Neural crest cell (in vitro differentiated cells): ENCODE data around the gene PRLR. TPM values are rescaled to one million over a fixed set of nuclear protein-coding genes. Genes with fewer than 3 reads are reported as not detected.

ENCODE experiments used
- DNase-seq: peaks from one replicate; pipeline ENCODE4 v3.0.0; 2021; ENCODE audit warnings: low read depth, mixed read lengths, low spot score
- H3K27ac Mint-ChIP-seq: one replicate; pipeline ENCODE4 v1.8.0; 2021; ENCODE audit warnings: mild to moderate bottlenecking, mixed read lengths; ENCODE audit not compliant: unreplicated experiment
- H3K27me3 Mint-ChIP-seq: 2 replicates; pipeline ENCODE4 v1.8.0; 2021; ENCODE audit warnings: low read depth, mild to moderate bottlenecking, mixed read lengths
- H3K36me3 Mint-ChIP-seq: 2 replicates; pipeline ENCODE4 v1.8.0; 2021; ENCODE audit warnings: low read depth, mild to moderate bottlenecking, mixed read lengths
- H3K4me1 Mint-ChIP-seq: 2 replicates; pipeline ENCODE4 v1.8.0; 2021; ENCODE audit warnings: mixed read lengths
- H3K4me3 Mint-ChIP-seq: one replicate; pipeline ENCODE4 v1.8.0; 2021; ENCODE audit warnings: mild to moderate bottlenecking, mixed read lengths
- H3K9me3 Mint-ChIP-seq: 2 replicates; pipeline ENCODE4 v1.8.0; 2021; ENCODE audit warnings: mixed read lengths
- CTCF ChIP-seq: fragments of 200-600 bp; sonication (generic); conservative IDR thresholded peaks from 2 replicates; pipeline ENCODE4 v1.5.0; 2021; ENCODE audit warnings: antibody characterized with exemption, mild to moderate bottlenecking
- total RNA-seq: library from RNA; stranded (reverse); gene quantifications from 2 replicates; pipeline ENCODE4 v1.2.1, GENCODE V29; 2021

Gene PRLR
- total RNA-seq, 1 donor from 2014 or later: 0.58 TPM

- DNase-seq: no peak
- H3K9me3 Mint-ChIP-seq: no peaks in the 10 kb centered on the region
- no peak overlapping the region for H3K27ac Mint-ChIP-seq
- peaks cover 3% of the 10 kb centered on the region for H3K27me3 Mint-ChIP-seq
- no peaks in the 10 kb centered on the region for H3K4me1 Mint-ChIP-seq
- no peak overlapping the region for H3K4me3 Mint-ChIP-seq
- no peaks in the 10 kb centered on the region for H3K36me3 Mint-ChIP-seq
- TF ChIP-seq CTCF: no peak
Measured at GRCh38 chr5:35029333-35029732, 201.0 kb downstream of the PRLR start.

GRCh38 chr5:35026941-35027340, 203.3 kb downstream of the PRLR start:
- no peak for DNase-seq
- Mint-ChIP-seq H3K4me1 (no peaks in the 10 kb centered on the region), H3K9me3 (no peaks in the 10 kb centered on the region), H3K27ac (no peak overlapping the region), H3K36me3 (no peaks in the 10 kb centered on the region), H3K27me3 (peaks cover 3% of the 10 kb centered on the region), H3K4me3 (no peak overlapping the region)
- TF ChIP-seq CTCF: no peak

- TF ChIP-seq CTCF: no peak
- H3K27me3 Mint-ChIP-seq: peaks cover 3% of the 10 kb centered on the region
Measured at GRCh38 chr5:35026280-35026840, 203.9 kb downstream of the PRLR start.

GRCh38 chr5:35024911-35025510, 205.3 kb downstream of the PRLR start:
- no peaks in the 10 kb centered on the region for H3K4me1 Mint-ChIP-seq
- DNase-seq: no peak
- H3K27me3 Mint-ChIP-seq: peaks cover 3% of the 10 kb centered on the region
- H3K9me3 Mint-ChIP-seq: no peaks in the 10 kb centered on the region
- TF ChIP-seq CTCF: no peak
- H3K27ac Mint-ChIP-seq: no peak overlapping the region
- H3K4me3 Mint-ChIP-seq: no peak overlapping the region
- H3K36me3 Mint-ChIP-seq: no peaks in the 10 kb centered on the region

More at GRCh38 chr5:35026280-35026840, 203.9 kb downstream of the PRLR start:
- Mint-ChIP-seq H3K4me1 (no peaks in the 10 kb centered on the region), H3K27ac (no peak overlapping the region), H3K36me3 (no peaks in the 10 kb centered on the region), H3K9me3 (no peaks in the 10 kb centered on the region), H3K4me3 (no peak overlapping the region)
- DNase-seq: no peak

GRCh38 chr5:35023391-35024178, 206.7 kb downstream of the PRLR start:
- H3K9me3 Mint-ChIP-seq: no peaks in the 10 kb centered on the region
- peaks cover 3% of the 10 kb centered on the region for H3K27me3 Mint-ChIP-seq
- DNase-seq: no peak
- no peak overlapping the region for H3K27ac Mint-ChIP-seq
- no peak overlapping the region for H3K4me3 Mint-ChIP-seq
- no peaks in the 10 kb centered on the region for H3K36me3 Mint-ChIP-seq
- no peaks in the 10 kb centered on the region for H3K4me1 Mint-ChIP-seq
- no peak for TF ChIP-seq CTCF
